Loucy (cell line): Measurements from ENCODE around the gene EPB41L1.

Experiments
- H2AFZ ChIP-seq: fragments of 200-600 bp; sonication (generic); 2 replicates; pipeline ENCODE4 v1.6.0; 2016; ENCODE audit warnings: antibody characterized with exemption, mild to moderate bottlenecking, low read length, moderate library complexity
- H3F3A ChIP-seq: fragments of 200-600 bp; 2 replicates; pipeline ENCODE4 v1.6.0; 2016; ENCODE audit warnings: antibody characterized with exemption, low read depth, mild to moderate bottlenecking
- H3K27me3 ChIP-seq: fragments of 200-600 bp; sonication (generic); 2 replicates; pipeline ENCODE4 v1.6.1; 2014; ENCODE audit warnings: low read length, mild to moderate bottlenecking; ENCODE audit not compliant: insufficient read depth, poor library complexity, severe bottlenecking
- H3K36me3 ChIP-seq: fragments of 200-600 bp; sonication (generic); 2 replicates; pipeline ENCODE4 v1.6.1; 2016; ENCODE audit warnings: low read length; ENCODE audit not compliant: insufficient read depth
- H3K4me1 ChIP-seq: fragments of 200-600 bp; sonication (generic); 2 replicates; pipeline ENCODE4 v1.5.1; 2014; ENCODE audit warnings: low read length, mild to moderate bottlenecking; ENCODE audit not compliant: insufficient read depth, poor library complexity, severe bottlenecking
- H3K4me2 ChIP-seq: fragments of 200-600 bp; sonication (generic); 2 replicates; pipeline ENCODE4 v1.6.0; 2014; ENCODE audit warnings: antibody characterized with exemption, low read length, low read depth, mild to moderate bottlenecking; ENCODE audit not compliant: poor library complexity, severe bottlenecking
- H3K4me3 ChIP-seq: fragments of 200-600 bp; sonication (generic); 2 replicates; pipeline ENCODE4 v1.5.1; 2014; ENCODE audit warnings: low read length, mild to moderate bottlenecking, mixed read lengths; ENCODE audit not compliant: poor library complexity, severe bottlenecking
- H3K79me2 ChIP-seq: fragments of 200-600 bp; sonication (generic); 2 replicates; pipeline ENCODE4 v1.6.1; 2014; ENCODE audit warnings: low read length; ENCODE audit not compliant: insufficient read depth
- H3K9ac ChIP-seq: fragments of 200-600 bp; sonication (generic); 2 replicates; pipeline ENCODE4 v1.6.0; 2014; ENCODE audit warnings: mild to moderate bottlenecking, low read depth, low read length, moderate library complexity; ENCODE audit not compliant: poor library complexity, severe bottlenecking
- H3K9me2 ChIP-seq: fragments of 200-600 bp; sonication (generic); replicated peaks from 2 replicates; pipeline ENCODE4 v1.6.1; 2016; ENCODE audit warnings: low read depth, low read length, mixed read lengths
- H3K9me3 ChIP-seq: fragments of 200-600 bp; sonication (generic); 2 replicates; pipeline ENCODE4 v1.6.1; 2014; ENCODE audit warnings: mild to moderate bottlenecking, antibody characterized with exemption, low read length, low read depth; ENCODE audit not compliant: insufficient read depth
- H4K20me1 ChIP-seq: fragments of 200-600 bp; sonication (generic); 2 replicates; pipeline ENCODE4 v1.6.0; 2014; ENCODE audit warnings: antibody characterized with exemption, low read length, mild to moderate bottlenecking; ENCODE audit not compliant: insufficient read depth, poor library complexity, severe bottlenecking
- CTCF ChIP-seq: fragments of 200-600 bp; sonication (generic); conservative IDR thresholded peaks from 2 replicates; pipeline ENCODE4 v1.5.1; 2014; ENCODE audit warnings: mild to moderate bottlenecking, antibody characterized with exemption, low read length
- EZH2phosphoT487 ChIP-seq: fragments of 200-600 bp; IDR thresholded peaks from 2 replicates; pipeline ENCODE4 v1.6.1; 2018; ENCODE audit warnings: antibody characterized with exemption, mild to moderate bottlenecking, moderate library complexity, borderline replicate concordance

The EPB41L1 gene

GRCh38 chr20:36154700-36155628, at the start of gene EPB41L1:
Gene EPB41L1 (plus strand): TSS chr20:36154740. CDS start chr20:36173778, 19,038 bp downstream.
- TF ChIP-seq CTCF (no peak), EZH2phosphoT487 (no peak)
- peak within 1 kb of the TSS; percentile 83 for H2AFZ ChIP-seq
- H3K4me1 ChIP-seq, result peaks cover 4% of the 10 kb centered on the region
- no peaks in the 10 kb centered on the region for H4K20me1 ChIP-seq
- H3F3A ChIP-seq, result no peaks in the 10 kb centered on the region
- peak within 1 kb of the TSS; percentile 40 for H3K9ac ChIP-seq
- peak within 1 kb of the TSS; percentile 65 for H3K4me3 ChIP-seq
- H3K9me2 ChIP-seq, result no peaks in the 10 kb centered on the region
- H3K4me2 ChIP-seq, result peak within 1 kb of the TSS; percentile 68
- no peaks in the 10 kb centered on the region for H3K79me2 ChIP-seq
- no peaks in the 10 kb centered on the region for H3K36me3 ChIP-seq
- no peaks in the 10 kb centered on the region for H3K9me3 ChIP-seq
- no peaks in the 10 kb centered on the region for H3K27me3 ChIP-seq

- Histone ChIP-seq H3F3A (no peaks in the 10 kb centered on the region), H3K36me3 (no peaks in the 10 kb centered on the region), H3K4me3 (no peak overlapping the region), H2AFZ (no peak overlapping the region), H3K9me2 (no peaks in the 10 kb centered on the region), H3K4me1 (no peaks in the 10 kb centered on the region), H4K20me1 (no peaks in the 10 kb centered on the region), H3K27me3 (no peaks in the 10 kb centered on the region), H3K4me2 (no peak overlapping the region), H3K9ac (no peak overlapping the region), H3K9me3 (no peaks in the 10 kb centered on the region), H3K79me2 (no peaks in the 10 kb centered on the region)
- TF ChIP-seq EZH2phosphoT487, result no peak
- no peak for TF ChIP-seq CTCF
Observed at GRCh38 chr20:36104856-36105255, 49.7 kb upstream of the EPB41L1 start.

- Histone ChIP-seq H3K27me3 (no peaks in the 10 kb centered on the region), H3K9me2 (no peaks in the 10 kb centered on the region), H3K36me3 (no peaks in the 10 kb centered on the region), H3K9ac (no peak overlapping the region), H2AFZ (no peak overlapping the region), H3F3A (no peaks in the 10 kb centered on the region), H3K4me2 (no peak overlapping the region), H3K79me2 (no peaks in the 10 kb centered on the region), H4K20me1 (no peaks in the 10 kb centered on the region), H3K4me1 (no peaks in the 10 kb centered on the region), H3K4me3 (no peak overlapping the region), H3K9me3 (no peaks in the 10 kb centered on the region)
- no peak for TF ChIP-seq EZH2phosphoT487
- no peak for TF ChIP-seq CTCF
Observed at GRCh38 chr20:36105711-36106226, 48.8 kb upstream of the EPB41L1 start.
